ENCODE results near the gene POLQ. TPM values are rescaled to one million over a fixed set of nuclear protein-coding genes. Genes with fewer than 3 reads are reported as not detected.

Gene POLQ
- total and polyA plus RNA-seq, 2 of the 8 experiments (the other 6 are each of a cell fraction or from before 2014, with no cell fraction given): 3.6 to 15.3 TPM

DNA sequence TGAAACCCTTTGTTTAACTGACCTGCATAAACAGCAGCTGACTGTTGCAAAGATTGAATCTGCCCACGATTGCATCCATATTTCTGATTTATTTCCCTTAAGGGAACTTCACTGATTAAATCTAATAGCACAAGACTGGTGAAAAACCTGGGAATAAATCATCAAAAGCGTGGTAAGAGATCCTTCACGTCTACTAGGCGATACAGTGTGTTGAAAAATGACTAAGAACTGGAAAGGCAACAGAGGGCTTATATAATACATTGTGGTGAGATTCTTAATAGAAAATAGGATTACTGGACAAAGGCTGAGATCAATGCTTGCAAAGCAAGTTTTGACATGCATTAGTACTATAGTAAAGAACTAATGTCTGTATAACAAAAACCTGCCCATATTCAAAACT is 49.0 kb downstream of the POLQ start:
- Histone ChIP-seq H2BK120ac (replicated peaks; ENCODE audit: low read depth, low read length) (no peak overlapping the region), H4K5ac (ENCODE audit: insufficient read length, low read depth, low read length) (no peak overlapping the region)
- CTCF ChIA-PET (ENCODE audit: partially characterized antibody): no interaction called here
- TF ChIP-seq POLR2A (IDR thresholded peaks at IDR 0.05; ENCODE audit: control extremely low read depth in 1 of 2, low read depth in 2 of 2, low read length in 2 of 2) (no peak), BCL11A (IDR thresholded peaks at IDR 0.05; ENCODE audit: low read depth in 2 of 2, low read length in 2 of 2) (no peak), KDM4A (IDR thresholded peaks at IDR 0.05; ENCODE audit: low read depth, low read length, severe bottlenecking) (no peak), KDM5A (IDR thresholded peaks at IDR 0.05; ENCODE audit: low read length) (no peak), TAF7 (optimal IDR thresholded peaks at IDR 0.05; ENCODE audit: borderline replicate concordance, low read depth, low read length) (no peak), JUN (IDR thresholded peaks at IDR 0.05; ENCODE audit: low read depth, low read length) (no peak)

More for the DNA sequence above, 49.0 kb downstream of the POLQ start:
- DNase-seq (ENCODE audit: low read depth in 1 of 2, low spot score in 2 of 2) (no peak), FAIRE-seq (no peak)
- no peak overlapping the region for H2BK12ac ChIP-seq (ENCODE audit: low read depth, low read length)
- H3K4ac ChIP-seq (replicated peaks; ENCODE audit: insufficient read length, low read depth, low read length): no peak overlapping the region
- H3K27me3 ChIP-seq (replicated peaks in 1 of 4; ENCODE audit: control insufficient read depth in 3 of 4, extremely low read depth in 1 of 4, insufficient read depth in 3 of 4, low read length in 3 of 4): no peaks in the 10 kb centered on the region
- H3K56ac ChIP-seq (replicated peaks; ENCODE audit: insufficient read length, low read depth, low read length): no peak overlapping the region
- H2AFZ ChIP-seq (ENCODE audit: low read length): no peak overlapping the region
- H3K79me1 ChIP-seq (ENCODE audit: low read depth, low read length): no peaks in the 10 kb centered on the region
- peaks cover 2 to 10% (median 5%) of the 10 kb centered on the region in 4 experiments; a peak in 5 of 8 replicates for H3K36me3 ChIP-seq (ENCODE audit: control insufficient read depth in 2 of 4, insufficient read depth in 4 of 4, low read length in 3 of 4)
- no peaks in the 10 kb centered on the region for H3K9me3 ChIP-seq (ENCODE audit: insufficient read depth in 2 of 2, low read depth in 1 of 2, low read length in 1 of 2)
- no peaks in the 10 kb centered on the region for H3K79me2 ChIP-seq (ENCODE audit: control insufficient read depth in 1 of 2, insufficient read depth in 2 of 2, low read length in 2 of 2)
- no peak overlapping the region for H3K23ac ChIP-seq (ENCODE audit: insufficient read length)
- no peak overlapping the region for H3K18ac ChIP-seq (ENCODE audit: extremely low read depth, low read length)
- no peak overlapping the region for H2AK5ac ChIP-seq (ENCODE audit: low read depth, low read length)
- WGBS, 2 experiments (ENCODE audit: extremely low coverage in 1 of 2, insufficient coverage in 1 of 2, insufficient read length in 1 of 2, insufficient replicate concordance in 2 of 2, low coverage in 1 of 2, low lambda C conversion rate in 2 of 2, missing lambda C conversion rate in 1 of 2): 92% methylated on average over 4 of the region's 4 CpGs; no CpG with 5 or more reads in 1 of the 2 experiments
- H2BK15ac ChIP-seq (ENCODE audit: low read length): no peak overlapping the region
- H2BK20ac ChIP-seq (ENCODE audit: low read length): no peak overlapping the region
- H3K27ac ChIP-seq (ENCODE audit: low read depth, low read length): no peak overlapping the region
- H3K4me1 ChIP-seq (replicated peaks in 1 of 4; ENCODE audit: control insufficient read depth in 3 of 4, insufficient read depth in 4 of 4, low read length in 3 of 4): no peaks in the 10 kb centered on the region
- H3K9ac ChIP-seq (replicated peaks in 1 of 4; ENCODE audit: extremely low read depth in 1 of 4, low read depth in 3 of 4, low read length in 3 of 4): no peak overlapping the region
- H3K4me3 ChIP-seq (ENCODE audit: extremely low read depth in 1 of 4, insufficient read depth in 2 of 4, low read depth in 3 of 4, low read length in 4 of 4): no peak overlapping the region
- H4K91ac ChIP-seq (replicated peaks; ENCODE audit: insufficient read length, low read length): no peak overlapping the region
- H3K4me2 ChIP-seq (ENCODE audit: insufficient read depth in 1 of 2, low read depth in 2 of 2, low read length in 2 of 2): no peak overlapping the region
- POLR2A ChIA-PET (ENCODE audit: partially characterized antibody): no interaction called here
- H3K23me2 ChIP-seq (ENCODE audit: low read depth, low read length): no peaks in the 10 kb centered on the region
- no peaks in the 10 kb centered on the region for H4K20me1 ChIP-seq (replicated peaks in 1 of 2; ENCODE audit: control insufficient read depth in 1 of 2, insufficient read depth in 2 of 2, low read length in 2 of 2)
- H2BK5ac ChIP-seq (ENCODE audit: low read depth, low read length): no peak overlapping the region
- H3K14ac ChIP-seq (ENCODE audit: insufficient read length): no peak overlapping the region
- H4K8ac ChIP-seq (ENCODE audit: extremely low read depth, insufficient read depth, low read length): no peak overlapping the region
